Endothelial cell (in vitro differentiated cells): Measurements from ENCODE around the gene ARHGAP15. TPM values are rescaled to one million over a fixed set of nuclear protein-coding genes. Genes with fewer than 3 reads are reported as not detected.

ENCODE experiments used
- DNase-seq: peaks from one replicate; pipeline ENCODE4 v3.0.0; 2021; ENCODE audit warnings: low spot score
- H3K27ac Mint-ChIP-seq: one replicate; pipeline ENCODE4 v1.8.0; 2021; ENCODE audit warnings: mixed read lengths, inconsistent platforms; ENCODE audit not compliant: unreplicated experiment
- H3K27me3 Mint-ChIP-seq: one replicate; pipeline ENCODE4 v1.8.0; 2021; ENCODE audit warnings: mild to moderate bottlenecking, moderate library complexity, mixed read lengths, inconsistent platforms; ENCODE audit not compliant: unreplicated experiment
- H3K36me3 Mint-ChIP-seq: one replicate; pipeline ENCODE4 v1.8.0; 2021; ENCODE audit warnings: mild to moderate bottlenecking, low read depth, mixed read lengths, inconsistent platforms; ENCODE audit not compliant: unreplicated experiment
- H3K4me1 Mint-ChIP-seq: one replicate; pipeline ENCODE4 v1.8.0; 2021; ENCODE audit warnings: mild to moderate bottlenecking, mixed read lengths, inconsistent platforms; ENCODE audit not compliant: unreplicated experiment
- H3K4me3 Mint-ChIP-seq: one replicate; pipeline ENCODE4 v1.8.0; 2021; ENCODE audit warnings: mild to moderate bottlenecking, mixed read lengths, inconsistent platforms; ENCODE audit not compliant: unreplicated experiment
- H3K9me3 Mint-ChIP-seq: one replicate; pipeline ENCODE4 v1.8.0; 2021; ENCODE audit warnings: mixed read lengths, inconsistent platforms; ENCODE audit not compliant: unreplicated experiment
- CTCF ChIP-seq: fragments of 200-600 bp; sonication (generic); IDR thresholded peaks from one replicate; pipeline ENCODE4 v1.5.0; 2021; ENCODE audit warnings: antibody characterized with exemption; ENCODE audit not compliant: unreplicated experiment
- total RNA-seq: library from RNA; stranded (reverse); fragmentation: NEBNext Ultra II Directional; extraction: Animal tissue kit (Norgen Biotek cat#: 25700); gene quantifications from one replicate; pipeline ENCODE4 v1.2.1, GENCODE V29; 2021; ENCODE audit not compliant: unreplicated experiment

Gene ARHGAP15
- total RNA-seq, 1 donor from 2014 or later: not detected

DNA sequence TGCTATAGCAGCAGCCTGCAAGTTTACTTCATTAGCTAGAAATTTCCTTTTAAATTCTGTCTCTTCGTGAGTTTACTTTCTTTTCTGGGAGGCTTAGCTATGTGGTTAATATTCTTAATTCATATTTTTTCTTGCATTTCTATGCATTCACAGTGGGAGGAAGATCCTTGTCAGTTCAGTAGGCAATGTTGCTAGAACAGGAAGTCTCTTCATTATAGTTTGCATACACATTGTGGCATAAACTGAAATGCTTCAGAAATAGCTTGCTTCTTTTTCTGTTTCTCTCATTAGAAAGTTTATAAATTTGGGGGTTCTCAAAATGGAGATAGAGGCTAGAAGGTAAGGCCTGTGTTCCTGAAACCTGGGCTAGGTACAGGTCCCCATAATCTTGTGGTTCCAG is 8.1 kb upstream of the ARHGAP15 start:
- TF ChIP-seq CTCF: no peak
- Mint-ChIP-seq H3K4me1 (peaks cover 2% of the 10 kb centered on the region), H3K9me3 (no peaks in the 10 kb centered on the region)

GRCh38 chr2:143121957-143122356 is 7.3 kb upstream of the ARHGAP15 start:
- no peaks in the 10 kb centered on the region for H3K27me3 Mint-ChIP-seq
- H3K9me3 Mint-ChIP-seq: no peaks in the 10 kb centered on the region
- no peak for DNase-seq
- no peak for TF ChIP-seq CTCF
- no peak overlapping the region for H3K27ac Mint-ChIP-seq
- peaks cover 2% of the 10 kb centered on the region for H3K4me1 Mint-ChIP-seq
- H3K36me3 Mint-ChIP-seq: no peaks in the 10 kb centered on the region
- no peak overlapping the region for H3K4me3 Mint-ChIP-seq

More for the DNA sequence above, 8.1 kb upstream of the ARHGAP15 start:
- Mint-ChIP-seq H3K4me3 (no peak overlapping the region), H3K27me3 (no peaks in the 10 kb centered on the region), H3K36me3 (no peaks in the 10 kb centered on the region), H3K27ac (no peak overlapping the region)
- DNase-seq: no peak

DNA sequence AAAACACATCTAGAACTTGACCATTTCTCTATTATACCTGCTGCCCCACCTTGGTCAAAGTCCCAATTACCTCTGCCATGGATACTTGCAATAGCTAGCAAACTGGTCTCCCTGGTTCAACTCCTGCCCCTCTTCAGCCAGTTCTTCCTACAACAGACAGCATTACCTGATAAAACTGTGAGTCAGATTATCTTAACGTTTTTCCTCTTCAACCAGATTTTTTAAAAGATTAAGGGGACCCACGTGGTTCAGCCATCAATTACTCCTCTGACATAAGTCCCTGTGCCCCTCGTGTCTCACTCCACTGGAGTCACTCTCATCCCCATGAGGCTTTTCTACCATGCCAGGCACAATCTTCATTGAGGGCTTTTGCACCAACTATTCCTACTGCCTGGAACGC is 5.3 kb upstream of the ARHGAP15 start:
- Mint-ChIP-seq H3K9me3 (no peaks in the 10 kb centered on the region), H3K27me3 (no peaks in the 10 kb centered on the region)

DNA sequence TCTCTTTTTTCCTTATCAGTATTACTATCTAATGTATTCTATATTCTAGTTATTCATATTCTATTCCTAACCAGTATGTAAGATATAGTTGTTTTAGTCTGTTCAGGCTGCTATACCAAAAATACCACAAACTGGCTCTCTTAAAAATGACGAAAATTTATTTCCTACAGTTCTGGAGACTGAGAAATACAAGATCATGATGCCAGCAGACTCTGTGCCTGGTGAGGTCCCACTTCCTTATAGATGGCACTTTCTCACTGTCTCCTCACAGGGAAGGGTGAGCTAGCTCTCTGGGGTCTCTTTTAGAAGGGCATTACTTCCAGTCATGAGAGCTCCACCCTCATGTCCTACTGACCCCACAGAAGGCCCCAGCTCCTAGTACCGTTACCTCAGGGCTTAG is 4.8 kb upstream of the ARHGAP15 start:
- Mint-ChIP-seq H3K27me3 (no peaks in the 10 kb centered on the region), H3K4me3 (no peak overlapping the region), H3K9me3 (no peaks in the 10 kb centered on the region), H3K27ac (no peak overlapping the region), H3K36me3 (no peaks in the 10 kb centered on the region), H3K4me1 (peaks cover 2% of the 10 kb centered on the region)
- TF ChIP-seq CTCF: no peak
- no peak for DNase-seq

More for the DNA sequence above, 5.3 kb upstream of the ARHGAP15 start:
- TF ChIP-seq CTCF: no peak
- Mint-ChIP-seq H3K27ac (no peak overlapping the region), H3K36me3 (no peaks in the 10 kb centered on the region), H3K4me1 (peaks cover 2% of the 10 kb centered on the region), H3K4me3 (no peak overlapping the region)
- DNase-seq: no peak

DNA sequence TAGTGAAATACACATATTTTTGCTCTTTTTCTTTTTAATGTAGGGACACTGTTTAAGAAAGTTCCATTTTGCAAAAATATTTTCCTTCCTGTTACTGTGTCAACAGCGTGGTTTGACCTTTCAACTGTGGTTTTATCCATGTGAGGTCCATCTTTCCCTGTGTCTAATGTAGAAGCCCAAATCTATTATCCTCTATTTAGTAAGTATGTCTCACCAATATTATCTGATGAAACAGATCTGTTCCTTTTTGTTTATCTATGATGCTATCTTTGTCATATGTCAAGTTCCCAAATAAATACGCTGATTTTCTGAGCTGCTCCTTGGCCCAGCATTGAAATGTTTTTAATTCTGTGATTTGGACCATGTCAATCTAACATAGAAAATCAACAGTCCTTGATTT is 3.5 kb upstream of the ARHGAP15 start:
- no peak for TF ChIP-seq CTCF
- no peak for DNase-seq
- Mint-ChIP-seq H3K36me3 (no peaks in the 10 kb centered on the region), H3K27me3 (no peaks in the 10 kb centered on the region), H3K9me3 (no peaks in the 10 kb centered on the region), H3K27ac (no peak overlapping the region), H3K4me1 (peaks cover 2% of the 10 kb centered on the region), H3K4me3 (no peak overlapping the region)
